PC-9 (cell line): ENCODE results near the gene PTTG1IP. TPM values are rescaled to one million over a fixed set of nuclear protein-coding genes. Genes with fewer than 3 reads are reported as not detected.

Source experiments
- BruUV-seq: library from RNA; stranded (reverse); fragments of 400-500 nt; replicated peaks from 2 replicates; lab custom pipeline; 2021; lab: Mats Ljungman, UMichigan
- CTCF ChIA-PET: fragments of 300-600 bp; sonication (Branson Sonifier 250); formaldehyde crosslinking; loops from one replicate; lab custom pipeline; 2022; ENCODE audit warnings: antibody characterized with exemption; lab: Charles Lee
- POLR2A ChIA-PET: fragments of 300-600 bp; sonication (Branson Sonifier 250); formaldehyde crosslinking; loops from one replicate; lab custom pipeline; 2022; ENCODE audit warnings: antibody characterized with exemption; ENCODE audit not compliant: unreplicated experiment; lab: Charles Lee
- DNase-seq, 2 experiments: peaks; one replicate each; pipeline versions ENCODE4 v3.0.0 to v3.0.0-alpha.2; 2015 to 2022; ENCODE audit warnings: mixed read lengths in 1 of 2
- H2AFZ ChIP-seq: fragments of 200-600 bp; sonication (generic); 2 replicates; pipeline ENCODE4 v1.8.1; 2017; ENCODE audit warnings: antibody characterized with exemption
- H3F3A ChIP-seq: fragments of 200-600 bp; sonication (generic); 2 replicates; pipeline ENCODE4 v1.8.1; 2017; ENCODE audit warnings: antibody characterized with exemption, mild to moderate bottlenecking, low read depth; ENCODE audit not compliant: insufficient read depth
- H3K27ac ChIP-seq: fragments of 200-600 bp; sonication (generic); 2 replicates; pipeline ENCODE4 v1.6.1; 2016; ENCODE audit warnings: mixed run types
- H3K27me3 ChIP-seq: fragments of 200-600 bp; sonication (generic); 2 replicates; pipeline ENCODE4 v1.6.1; 2016; ENCODE audit warnings: low read depth, mixed run types; ENCODE audit not compliant: insufficient read depth
- H3K36me3 ChIP-seq: fragments of 200-600 bp; sonication (generic); 2 replicates; pipeline ENCODE4 v1.6.1; 2016; ENCODE audit warnings: low read depth, mixed run types
- H3K4me1 ChIP-seq: fragments of 200-600 bp; sonication (generic); replicated peaks from 2 replicates; pipeline ENCODE4 v1.6.1; 2016; ENCODE audit warnings: mixed run types; ENCODE audit not compliant: insufficient read depth
- H3K4me2 ChIP-seq: fragments of 200-600 bp; sonication (generic); 2 replicates; pipeline ENCODE4 v1.6.1; 2017; ENCODE audit warnings: mixed run types
- H3K4me3 ChIP-seq: fragments of 200-600 bp; sonication (generic); 2 replicates; pipeline ENCODE4 v1.6.1; 2016; ENCODE audit warnings: mixed run types
- H3K79me2 ChIP-seq: fragments of 200-600 bp; sonication (generic); 2 replicates; pipeline ENCODE4 v1.6.1; 2017; ENCODE audit warnings: low read depth, mixed run types
- H3K9me2 ChIP-seq: fragments of 200-600 bp; sonication (generic); 2 replicates; pipeline ENCODE4 v1.8.1; 2017; ENCODE audit warnings: mild to moderate bottlenecking; ENCODE audit not compliant: insufficient read depth
- H3K9me3 ChIP-seq: fragments of 200-600 bp; sonication (generic); 2 replicates; pipeline ENCODE4 v1.8.1; 2016; ENCODE audit warnings: low read depth; ENCODE audit not compliant: insufficient read depth
- H4K20me1 ChIP-seq: fragments of 200-600 bp; sonication (generic); 2 replicates; pipeline ENCODE4 v1.8.1; 2017; ENCODE audit not compliant: insufficient read depth
- EZH2 ChIP-seq: fragments of 200-600 bp; sonication (generic); IDR thresholded peaks from 2 replicates; pipeline ENCODE4 v1.8.0; 2017; ENCODE audit warnings: antibody characterized with exemption, low read depth
- intact Hi-C: fragments of 100-400 bp; cut with micrococcal nuclease; formaldehyde crosslinking; loops from one replicate; pipeline ENCODE4 v1.10.0; 2022; ENCODE audit not compliant: unreplicated experiment
- total RNA-seq: library from RNA; stranded (reverse); gene quantifications from 2 replicates; pipeline ENCODE4 v1.2.3, GENCODE V29; 2021
- TF ChIP-seq, protein P1 (sequence below): fragments of 200-600 bp; sonication (generic); conservative IDR thresholded peaks from 2 replicates; pipeline ENCODE4 v1.6.1; 2017; ENCODE audit warnings: mixed run types, antibody characterized with exemption, mild to moderate bottlenecking, moderate library complexity

PTTG1IP gene
- total RNA-seq, 1 experiment from 2014 or later = 174 TPM

DNA sequence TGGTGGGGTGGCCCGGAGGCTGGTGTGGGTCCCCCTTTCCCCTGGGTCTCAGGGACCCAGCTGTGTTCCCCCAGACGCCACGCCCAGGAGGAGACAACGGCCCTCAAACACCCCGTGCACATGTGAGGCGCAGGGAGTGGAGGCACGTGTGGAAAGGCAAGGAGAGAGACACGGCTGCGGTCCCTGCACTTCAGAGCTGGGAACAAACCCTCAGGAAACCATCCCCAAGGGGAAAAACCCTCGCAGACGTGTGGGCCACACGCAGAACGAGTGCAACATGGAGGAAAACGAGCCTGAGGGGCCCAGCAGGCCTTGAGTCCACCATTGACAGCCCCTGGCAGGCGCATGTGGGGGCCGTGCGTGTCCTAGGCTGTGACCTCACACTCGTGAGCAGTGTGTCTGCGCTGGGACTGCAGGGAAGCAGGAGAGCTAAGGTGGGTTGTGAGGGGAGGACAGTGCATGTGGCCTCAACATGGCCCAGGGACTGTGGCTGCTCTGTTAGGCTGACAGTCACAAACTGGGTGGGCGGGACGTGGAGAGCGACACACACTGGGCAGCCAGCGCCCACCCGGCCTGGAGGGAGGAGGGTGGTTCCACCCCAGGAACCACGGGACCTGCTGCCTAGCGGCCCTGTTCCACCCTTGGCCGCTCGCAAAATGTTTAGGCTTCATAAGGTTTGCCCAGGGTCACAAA, 27.2 kb upstream of the PTTG1IP start:
- H3K4me1 ChIP-seq = no peaks in the 10 kb centered on the region
- BruUV-seq = no TSS peak
- CTCF ChIA-PET = no interaction called here

DNA sequence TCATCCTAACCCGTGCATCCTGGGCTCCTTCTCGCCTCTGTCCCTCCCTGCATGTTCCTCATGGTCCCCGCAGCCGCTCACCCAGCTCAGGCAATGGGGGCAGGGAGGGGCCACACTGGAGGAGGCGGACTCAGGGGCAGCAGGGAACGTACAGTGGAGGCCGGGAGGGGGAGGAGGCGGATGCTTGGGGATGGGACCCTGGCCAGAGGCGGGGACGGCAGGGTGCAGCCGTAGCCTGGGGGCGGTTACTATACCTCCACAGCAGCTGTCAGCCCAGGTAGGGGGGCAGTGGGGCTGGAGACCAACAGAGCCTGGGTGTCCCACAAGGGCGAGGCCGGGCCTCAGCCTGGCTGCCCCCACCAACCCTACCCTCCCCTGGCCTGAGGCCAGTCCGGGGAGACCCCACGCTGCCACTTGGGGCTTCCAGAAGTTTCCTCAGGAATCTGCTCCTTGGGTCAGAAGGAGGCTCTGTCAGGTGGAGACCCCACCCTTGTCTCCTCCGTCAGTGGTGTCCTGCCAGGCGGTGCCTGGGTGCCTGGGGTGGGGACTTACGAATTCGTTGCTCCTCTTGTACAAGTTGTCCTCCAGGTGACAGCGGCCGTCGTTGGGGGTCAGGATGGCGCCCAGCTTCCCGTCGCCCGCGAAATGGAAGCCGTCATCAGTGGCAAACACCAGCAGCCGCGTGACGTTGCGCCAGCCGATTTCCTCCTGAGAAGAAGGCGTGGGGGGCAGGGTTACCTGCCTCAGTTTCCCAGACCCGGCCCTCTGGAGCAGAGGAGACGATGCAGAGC, 26.5 kb upstream of the PTTG1IP start:
- intact Hi-C loops = no loop called here
- no peaks in the 10 kb centered on the region for H3K9me2 ChIP-seq

More for the DNA sequence above, 27.2 kb upstream of the PTTG1IP start:
- Histone ChIP-seq H4K20me1 (no peaks in the 10 kb centered on the region), H3K79me2 (no peaks in the 10 kb centered on the region), H2AFZ (no peak overlapping the region), H3F3A (peaks cover 10% of the 10 kb centered on the region), H3K36me3 (no peaks in the 10 kb centered on the region), H3K27me3 (no peaks in the 10 kb centered on the region), H3K27ac (no peak overlapping the region), H3K9me3 (no peaks in the 10 kb centered on the region), H3K4me3 (no peak overlapping the region), H3K9me2 (no peaks in the 10 kb centered on the region), H3K4me2 (no peak overlapping the region)
- no peak for DNase-seq
- POLR2A ChIA-PET = no interaction called here
- intact Hi-C loops = no loop called here
- no peak for TF ChIP-seq EZH2
- TF ChIP-seq, protein P1, sequence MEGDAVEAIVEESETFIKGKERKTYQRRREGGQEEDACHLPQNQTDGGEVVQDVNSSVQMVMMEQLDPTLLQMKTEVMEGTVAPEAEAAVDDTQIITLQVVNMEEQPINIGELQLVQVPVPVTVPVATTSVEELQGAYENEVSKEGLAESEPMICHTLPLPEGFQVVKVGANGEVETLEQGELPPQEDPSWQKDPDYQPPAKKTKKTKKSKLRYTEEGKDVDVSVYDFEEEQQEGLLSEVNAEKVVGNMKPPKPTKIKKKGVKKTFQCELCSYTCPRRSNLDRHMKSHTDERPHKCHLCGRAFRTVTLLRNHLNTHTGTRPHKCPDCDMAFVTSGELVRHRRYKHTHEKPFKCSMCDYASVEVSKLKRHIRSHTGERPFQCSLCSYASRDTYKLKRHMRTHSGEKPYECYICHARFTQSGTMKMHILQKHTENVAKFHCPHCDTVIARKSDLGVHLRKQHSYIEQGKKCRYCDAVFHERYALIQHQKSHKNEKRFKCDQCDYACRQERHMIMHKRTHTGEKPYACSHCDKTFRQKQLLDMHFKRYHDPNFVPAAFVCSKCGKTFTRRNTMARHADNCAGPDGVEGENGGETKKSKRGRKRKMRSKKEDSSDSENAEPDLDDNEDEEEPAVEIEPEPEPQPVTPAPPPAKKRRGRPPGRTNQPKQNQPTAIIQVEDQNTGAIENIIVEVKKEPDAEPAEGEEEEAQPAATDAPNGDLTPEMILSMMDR = no peak

More for the DNA sequence above, 26.5 kb upstream of the PTTG1IP start:
- TF ChIP-seq, protein P1 = no peak
- TF ChIP-seq EZH2 = no peak
- POLR2A ChIA-PET = no interaction called here
- CTCF ChIA-PET = no interaction called here
- Histone ChIP-seq H3K4me1 (no peaks in the 10 kb centered on the region), H2AFZ (no peak overlapping the region), H3K9me3 (no peaks in the 10 kb centered on the region), H3F3A (peaks cover 10% of the 10 kb centered on the region), H3K79me2 (no peaks in the 10 kb centered on the region), H3K27ac (no peak overlapping the region), H4K20me1 (no peaks in the 10 kb centered on the region), H3K27me3 (no peaks in the 10 kb centered on the region), H3K4me3 (no peak overlapping the region), H3K4me2 (no peak overlapping the region), H3K36me3 (no peaks in the 10 kb centered on the region)
- DNase-seq = no peak
- BruUV-seq = no TSS peak
